ENCODE measurements around the gene CLN3. TPM values are rescaled to one million over a fixed set of nuclear protein-coding genes. Genes with fewer than 3 reads are reported as not detected.

CLN3 gene
- total and polyA plus RNA-seq, 9 of the 15 experiments (the other 6 are each of a cell fraction or from before 2014, with no cell fraction given) = 2.5 to 27.1 (median 11.6) TPM

- no peak for TF ChIP-seq NR2C2 (CRISPR knock-in tag; IDR thresholded peaks at IDR 0.05)
- peak; percentile 65; the same call in 1 of the 2 replicates for TF ChIP-seq NR2C2 (tag; IDR thresholded peaks at IDR 0.05)
- TF ChIP-seq SAFB2 (IDR thresholded peaks at IDR 0.05; ENCODE audit: borderline replicate concordance, low read depth, low read length, severe bottlenecking) = no peak
- TF ChIP-seq DDX20 (tag; IDR thresholded peaks at IDR 0.05; ENCODE audit: low read depth) = no peak
- TF ChIP-seq ZNF695 (CRISPR knock-in tag; IDR thresholded peaks at IDR 0.05) = no peak
- TF ChIP-seq CREM (IDR thresholded peaks at IDR 0.05; ENCODE audit: low read depth) = peak; percentile 37
- no peak; the same call in 1 of the 2 replicates for TF ChIP-seq NCOA1 (IDR thresholded peaks at IDR 0.05; ENCODE audit: low read depth)
- no peak for TF ChIP-seq KHSRP (IDR thresholded peaks at IDR 0.05)
- no peak for TF ChIP-seq ZNF12 (CRISPR knock-in tag; IDR thresholded peaks at IDR 0.05)
- no peak for TF ChIP-seq THAP7 (CRISPR knock-in tag; IDR thresholded peaks at IDR 0.05)
- TF ChIP-seq NFRKB (IDR thresholded peaks at IDR 0.05; ENCODE audit: low read depth) = peak; percentile 72; the same call in 1 of the 2 replicates
- TF ChIP-seq ZNF274 (IDR thresholded peaks at IDR 0.05; ENCODE audit: borderline replicate concordance, low read depth, low read length) = no peak
- peak; percentile 61; the same call in 1 of the 2 replicates for TF ChIP-seq PHF8 (IDR thresholded peaks at IDR 0.05; ENCODE audit: borderline replicate concordance, low read length)
- peak; percentile 98 for TF ChIP-seq SPI1 (IDR thresholded peaks at IDR 0.05; ENCODE audit: borderline replicate concordance, low read depth, low read length)
- TF ChIP-seq RBM25 (IDR thresholded peaks at IDR 0.05; ENCODE audit: low read depth, low read length, severe bottlenecking) = no peak
- TF ChIP-seq MBD1 (CRISPR knock-in tag; IDR thresholded peaks at IDR 0.05) = no peak
- TF ChIP-seq PRDM10 (IDR thresholded peaks at IDR 0.05; ENCODE audit: partially characterized antibody) = peak; percentile 76
- TF ChIP-seq XRCC3 (IDR thresholded peaks at IDR 0.05) = no peak
- peak in 1 of 2 experiments; percentile 81; a peak in 2 of 4 replicates for TF ChIP-seq ZNF639 (CRISPR knock-in tag; conservative IDR thresholded peaks at IDR 0.05 in 1 of 2, IDR thresholded peaks at IDR 0.05 in 1 of 2)
- peak; percentile 42 for TF ChIP-seq ZNF175 (CRISPR knock-in tag; IDR thresholded peaks at IDR 0.05; ENCODE audit: low read depth)
- TF ChIP-seq MEF2D (tag; conservative IDR thresholded peaks at IDR 0.05; ENCODE audit: low read depth) = no peak
These were observed 2.4 kb upstream of the CLN3 start, which contains the start of gene APOBR (continued) for GRCh38 chr16:28494121-28494851.
